NT2/D1 (cell line): ENCODE data around the gene TMEM131L.

Experiments
- SUZ12 ChIP-seq: IDR thresholded peaks from 2 replicates; pipeline ENCODE4 v1.6.1; 2011; ENCODE audit not compliant: insufficient read length, insufficient read depth; ENCODE audit errors: extremely low read depth
- YY1 ChIP-seq: IDR thresholded peaks from 2 replicates; pipeline ENCODE4 v1.6.1; 2011; ENCODE audit not compliant: insufficient read length, insufficient read depth
- ZNF274 ChIP-seq: IDR thresholded peaks from 2 replicates; pipeline ENCODE4 v1.6.1; 2011; ENCODE audit warnings: mild to moderate bottlenecking, low read depth, low read length

DNA sequence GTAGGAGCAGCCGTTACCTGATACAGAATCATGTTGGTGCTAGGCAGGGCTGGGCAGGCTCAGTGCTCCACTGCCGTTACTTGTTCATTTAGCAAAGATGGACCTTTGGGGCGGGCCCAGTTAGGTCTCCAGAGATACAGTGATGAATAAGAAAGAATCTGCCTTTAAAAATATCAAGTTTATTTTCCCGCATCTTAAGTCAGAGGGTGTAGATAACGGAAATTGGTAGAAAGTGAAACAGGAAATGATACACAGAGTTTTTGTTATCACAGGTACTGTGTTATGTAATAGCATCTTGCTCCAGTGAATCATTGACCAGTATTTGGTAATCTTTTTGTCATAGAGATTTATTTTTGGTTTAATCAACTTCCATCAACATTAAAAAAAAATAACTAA, 5.5 kb downstream of the TMEM131L start:
- TF ChIP-seq YY1 (no peak), ZNF274 (no peak), SUZ12 (no peak)
